Neuron (in vitro differentiated cells): ENCODE results near the gene LPP.

Source experiments
- H2AFZ ChIP-seq: one replicate; pipeline ENCODE4 v1.6.1; 2013; ENCODE audit warnings: low read depth, mild to moderate bottlenecking, inconsistent platforms, low read length, moderate library complexity
- H3K27me3 ChIP-seq: one replicate; pipeline ENCODE4 v1.6.1; 2013; ENCODE audit warnings: low read length; ENCODE audit not compliant: insufficient read depth
- H3K36me3 ChIP-seq: one replicate; pipeline ENCODE4 v1.6.1; 2013; ENCODE audit warnings: low read length; ENCODE audit not compliant: insufficient read depth
- H3K4me1 ChIP-seq: one replicate; pipeline ENCODE4 v1.6.1; 2013; ENCODE audit warnings: low read length; ENCODE audit not compliant: insufficient read depth
- H3K4me3 ChIP-seq: 2 replicates; pipeline ENCODE4 v1.5.1; 2013; ENCODE audit warnings: mild to moderate bottlenecking, low read length, moderate library complexity
- H3K9me3 ChIP-seq: one replicate; pipeline ENCODE4 v1.6.1; 2013; ENCODE audit warnings: low read length

The LPP gene

GRCh38 chr3:188528396-188528795, 374.4 kb downstream of the LPP start:
- no peaks in the 10 kb centered on the region for H3K4me1 ChIP-seq
- no peak overlapping the region for H2AFZ ChIP-seq
- H3K36me3 ChIP-seq: peaks cover 8% of the 10 kb centered on the region
- H3K27me3 ChIP-seq: no peaks in the 10 kb centered on the region
- no peaks in the 10 kb centered on the region for H3K9me3 ChIP-seq
- H3K4me3 ChIP-seq: no peak overlapping the region

DNA sequence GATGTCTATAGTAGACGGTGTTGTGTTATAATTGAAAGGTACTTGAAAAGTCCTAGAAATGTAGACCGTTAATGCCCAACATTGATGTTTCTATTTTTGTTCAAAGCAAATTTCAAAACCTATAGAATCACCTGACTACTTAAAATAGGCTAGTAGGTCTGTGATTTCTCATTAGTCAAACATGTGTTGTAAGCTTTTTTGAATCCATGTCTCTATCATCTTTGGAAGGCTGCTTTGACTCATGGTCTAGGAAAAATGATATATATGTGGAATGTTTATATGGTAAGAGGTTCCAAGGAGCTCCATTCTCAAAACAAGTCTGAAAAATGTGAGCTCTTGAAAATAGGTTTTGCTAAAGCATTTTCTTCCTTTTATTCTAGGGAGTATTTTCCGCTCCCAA, 375.3 kb downstream of the LPP start:
- Histone ChIP-seq H2AFZ (no peak overlapping the region), H3K36me3 (peaks cover 8% of the 10 kb centered on the region), H3K4me1 (no peaks in the 10 kb centered on the region), H3K27me3 (no peaks in the 10 kb centered on the region), H3K4me3 (no peak overlapping the region), H3K9me3 (no peaks in the 10 kb centered on the region)

DNA sequence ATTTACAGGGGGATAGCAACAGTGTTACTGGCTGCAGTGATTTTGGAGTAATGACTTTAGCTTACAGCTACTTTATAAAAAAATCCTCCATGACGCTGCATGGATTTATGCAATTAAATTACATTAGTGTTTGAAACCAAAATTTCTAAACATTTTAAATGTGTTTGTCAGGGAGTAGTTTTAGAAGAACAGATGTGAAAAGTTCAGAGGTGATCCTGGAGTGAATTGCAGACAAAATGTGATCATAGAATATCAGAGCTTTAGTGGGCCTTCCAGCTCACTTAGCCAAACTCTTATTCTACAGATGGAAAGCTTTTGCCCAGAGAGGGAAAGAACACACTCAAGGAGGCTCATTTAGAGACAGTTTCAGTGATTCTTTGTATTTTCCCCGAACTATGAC, 376.3 kb downstream of the LPP start:
- Histone ChIP-seq H2AFZ (no peak overlapping the region), H3K4me1 (no peaks in the 10 kb centered on the region), H3K27me3 (no peaks in the 10 kb centered on the region), H3K9me3 (no peaks in the 10 kb centered on the region), H3K4me3 (no peak overlapping the region), H3K36me3 (peaks cover 8% of the 10 kb centered on the region)

- H3K27me3 ChIP-seq: no peaks in the 10 kb centered on the region
- no peak overlapping the region for H3K4me3 ChIP-seq
- H3K9me3 ChIP-seq: no peaks in the 10 kb centered on the region
- H2AFZ ChIP-seq: no peak overlapping the region
- H3K4me1 ChIP-seq: no peaks in the 10 kb centered on the region
- peaks cover 3% of the 10 kb centered on the region for H3K36me3 ChIP-seq
Observed at GRCh38 chr3:188531210-188531609, 377.3 kb downstream of the LPP start.

GRCh38 chr3:188533172-188533571, 379.2 kb downstream of the LPP start:
- H2AFZ ChIP-seq: no peak overlapping the region
- H3K9me3 ChIP-seq: no peaks in the 10 kb centered on the region
- no peaks in the 10 kb centered on the region for H3K27me3 ChIP-seq

GRCh38 chr3:188533612-188534357, 379.8 kb downstream of the LPP start:
- H3K9me3 ChIP-seq: no peaks in the 10 kb centered on the region
- H2AFZ ChIP-seq: no peak overlapping the region
- H3K27me3 ChIP-seq: no peaks in the 10 kb centered on the region
- no peaks in the 10 kb centered on the region for H3K4me1 ChIP-seq
- H3K4me3 ChIP-seq: no peak overlapping the region
- H3K36me3 ChIP-seq: no peaks in the 10 kb centered on the region

More at GRCh38 chr3:188533172-188533571, 379.2 kb downstream of the LPP start:
- Histone ChIP-seq H3K4me3 (no peak overlapping the region), H3K36me3 (no peaks in the 10 kb centered on the region), H3K4me1 (no peaks in the 10 kb centered on the region)

DNA sequence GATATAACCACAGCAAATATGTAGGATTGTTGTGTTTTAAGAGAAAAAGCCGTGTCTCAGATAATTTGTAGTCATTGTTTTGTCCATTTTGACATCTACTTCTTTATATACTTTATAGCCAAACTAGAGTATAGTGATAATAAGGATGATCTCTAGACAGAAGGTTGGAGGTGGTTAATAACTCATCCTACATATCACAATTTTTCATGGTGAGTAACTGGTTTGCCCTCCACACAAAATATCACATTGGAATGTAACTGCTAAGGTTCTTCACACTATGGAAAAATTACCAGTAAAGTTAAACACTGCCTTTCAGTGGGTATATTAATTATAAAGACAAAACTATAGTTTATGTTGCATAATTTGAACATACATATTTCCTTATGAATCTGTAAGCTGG, 380.7 kb downstream of the LPP start:
- H3K27me3 ChIP-seq: no peaks in the 10 kb centered on the region
- no peaks in the 10 kb centered on the region for H3K9me3 ChIP-seq
- H3K4me1 ChIP-seq: no peaks in the 10 kb centered on the region
- no peaks in the 10 kb centered on the region for H3K36me3 ChIP-seq
- H2AFZ ChIP-seq: no peak overlapping the region
- no peak overlapping the region for H3K4me3 ChIP-seq

GRCh38 chr3:188537606-188538005, 383.6 kb downstream of the LPP start:
- Histone ChIP-seq H3K4me1 (no peaks in the 10 kb centered on the region), H3K27me3 (no peaks in the 10 kb centered on the region), H2AFZ (no peak overlapping the region), H3K9me3 (no peaks in the 10 kb centered on the region), H3K36me3 (no peaks in the 10 kb centered on the region), H3K4me3 (no peak overlapping the region)

DNA sequence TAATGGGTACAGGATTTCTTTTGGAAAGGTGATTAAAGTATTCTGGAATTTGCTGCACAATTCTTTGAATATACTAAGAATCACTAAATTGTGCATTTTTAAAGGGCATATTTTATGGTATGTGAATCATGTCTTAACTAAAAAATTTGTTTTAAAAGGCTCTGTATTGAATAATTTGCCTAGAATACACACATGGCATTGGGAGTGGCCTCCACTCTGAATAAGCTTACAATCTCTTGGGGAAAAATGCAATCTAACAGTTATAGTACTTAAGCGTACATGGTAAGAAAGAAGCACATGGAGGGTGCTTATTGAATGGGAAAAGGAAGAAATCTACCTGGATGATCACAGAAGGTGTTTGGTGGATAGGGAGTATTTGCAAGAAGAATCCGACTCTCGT, 385.1 kb downstream of the LPP start:
- Histone ChIP-seq H3K36me3 (no peaks in the 10 kb centered on the region), H3K4me3 (no peak overlapping the region), H2AFZ (no peak overlapping the region), H3K4me1 (no peaks in the 10 kb centered on the region), H3K9me3 (no peaks in the 10 kb centered on the region), H3K27me3 (no peaks in the 10 kb centered on the region)

GRCh38 chr3:188539631-188540194, 385.8 kb downstream of the LPP start:
- Histone ChIP-seq H3K4me1 (no peaks in the 10 kb centered on the region), H3K9me3 (no peaks in the 10 kb centered on the region), H3K27me3 (no peaks in the 10 kb centered on the region), H2AFZ (no peak overlapping the region), H3K4me3 (no peak overlapping the region), H3K36me3 (no peaks in the 10 kb centered on the region)

DNA sequence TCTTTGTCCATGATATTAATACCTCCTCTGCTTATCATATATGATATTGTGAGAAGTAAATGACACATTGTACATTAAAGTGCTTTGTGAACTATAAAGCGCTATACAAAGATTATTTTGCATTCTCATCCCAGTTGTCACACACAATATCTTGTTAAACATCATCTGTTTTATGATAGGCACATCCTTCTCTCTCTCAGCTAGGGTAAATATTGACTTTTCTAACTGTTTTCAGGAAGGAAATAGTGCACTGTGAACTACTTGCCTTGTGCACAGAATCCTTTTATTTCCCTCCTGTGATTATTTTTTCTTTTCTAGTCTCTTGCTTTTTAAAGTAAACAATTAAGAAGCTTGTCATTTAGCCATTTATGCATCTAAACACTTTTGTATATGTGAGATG, 388.2 kb downstream of the LPP start:
- H2AFZ ChIP-seq: no peak overlapping the region
- no peaks in the 10 kb centered on the region for H3K36me3 ChIP-seq
- H3K9me3 ChIP-seq: no peaks in the 10 kb centered on the region
- H3K27me3 ChIP-seq: no peaks in the 10 kb centered on the region
- H3K4me3 ChIP-seq: no peak overlapping the region
- peaks cover 2% of the 10 kb centered on the region for H3K4me1 ChIP-seq

GRCh38 chr3:188544012-188544411, 390.1 kb downstream of the LPP start:
- Histone ChIP-seq H3K9me3 (no peaks in the 10 kb centered on the region), H3K4me1 (peaks cover 2% of the 10 kb centered on the region), H3K4me3 (no peak overlapping the region), H3K27me3 (no peaks in the 10 kb centered on the region), H2AFZ (no peak overlapping the region), H3K36me3 (no peaks in the 10 kb centered on the region)

DNA sequence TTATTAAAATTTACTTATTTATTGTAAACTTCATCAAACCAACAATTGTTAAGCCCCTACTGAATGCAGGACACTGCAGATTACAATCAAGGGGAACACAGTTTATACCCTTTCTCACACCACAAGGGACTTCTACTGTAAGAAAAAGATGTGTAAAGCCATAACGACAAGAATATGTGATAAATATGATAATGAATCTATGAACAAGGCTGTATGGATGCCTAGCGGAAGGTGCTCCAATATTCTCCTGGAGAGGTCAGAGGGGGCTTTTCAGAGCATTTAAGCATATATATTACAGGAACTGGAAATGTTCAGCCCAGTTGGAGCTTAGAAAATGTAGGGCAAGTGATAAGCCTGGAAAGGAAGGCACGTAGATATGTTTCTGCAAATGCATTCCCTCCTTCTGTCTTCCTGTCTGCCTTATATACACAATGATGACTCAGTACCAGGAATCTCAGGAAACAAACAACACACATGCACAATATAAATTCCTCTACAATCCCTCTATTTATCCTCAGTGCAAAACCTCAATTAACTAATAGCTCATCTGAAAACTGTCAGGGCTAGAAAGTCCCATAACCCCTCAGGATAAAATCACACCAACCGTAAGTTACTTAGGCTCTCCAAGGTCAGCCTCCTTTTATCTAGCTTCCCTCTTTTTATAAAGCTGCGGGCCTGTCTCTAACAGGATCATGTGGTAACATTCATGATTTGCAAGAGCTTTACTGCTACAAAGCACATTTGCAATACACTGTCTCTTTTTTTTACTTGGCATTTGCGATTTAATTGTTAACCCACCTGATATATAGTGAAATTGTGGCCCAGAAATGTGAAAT, 393.1 kb downstream of the LPP start:
- H3K36me3 ChIP-seq: no peaks in the 10 kb centered on the region
- no peak overlapping the region for H2AFZ ChIP-seq
- H3K9me3 ChIP-seq: no peaks in the 10 kb centered on the region
- no peak overlapping the region for H3K4me3 ChIP-seq
- H3K4me1 ChIP-seq: peaks cover 2% of the 10 kb centered on the region
- H3K27me3 ChIP-seq: no peaks in the 10 kb centered on the region
